Measurements from ENCODE around the gene ZDHHC4. TPM values are rescaled to one million over a fixed set of nuclear protein-coding genes. Genes with fewer than 3 reads are reported as not detected.

Gene ZDHHC4
- total RNA-seq, 4 donors from 2014 or later, result 6.4 to 53.8 (median 26.1) TPM

GRCh38 chr7:6608794-6609193, 31.5 kb downstream of the ZDHHC4 start:
- Histone ChIP-seq H3K27me3 (peaks cover 5% of the 10 kb centered on the region), H3K36me3 (peaks cover 0 to 6% (median 0%) of the 10 kb centered on the region in 4 donors), H3K27ac (no peak overlapping the region), H3K9me3 (no peaks in the 10 kb centered on the region), H3K4me3 (no peak overlapping the region), H3K4me1 (no peaks in the 10 kb centered on the region)
- intact Hi-C loops (cut with DNase I; ENCODE audit: low total_unique reads) (no loop called here), in situ Hi-C loops (cut with MboI; ENCODE audit: low pct_ligation_motif_present in 1 of 4, low pct_unique_long_range_greater_than_20kb in 1 of 4, low sequenced_read_pairs in 3 of 4) (no loop called here)
- DNase-seq, result no peak
- TF ChIP-seq, protein P1, sequence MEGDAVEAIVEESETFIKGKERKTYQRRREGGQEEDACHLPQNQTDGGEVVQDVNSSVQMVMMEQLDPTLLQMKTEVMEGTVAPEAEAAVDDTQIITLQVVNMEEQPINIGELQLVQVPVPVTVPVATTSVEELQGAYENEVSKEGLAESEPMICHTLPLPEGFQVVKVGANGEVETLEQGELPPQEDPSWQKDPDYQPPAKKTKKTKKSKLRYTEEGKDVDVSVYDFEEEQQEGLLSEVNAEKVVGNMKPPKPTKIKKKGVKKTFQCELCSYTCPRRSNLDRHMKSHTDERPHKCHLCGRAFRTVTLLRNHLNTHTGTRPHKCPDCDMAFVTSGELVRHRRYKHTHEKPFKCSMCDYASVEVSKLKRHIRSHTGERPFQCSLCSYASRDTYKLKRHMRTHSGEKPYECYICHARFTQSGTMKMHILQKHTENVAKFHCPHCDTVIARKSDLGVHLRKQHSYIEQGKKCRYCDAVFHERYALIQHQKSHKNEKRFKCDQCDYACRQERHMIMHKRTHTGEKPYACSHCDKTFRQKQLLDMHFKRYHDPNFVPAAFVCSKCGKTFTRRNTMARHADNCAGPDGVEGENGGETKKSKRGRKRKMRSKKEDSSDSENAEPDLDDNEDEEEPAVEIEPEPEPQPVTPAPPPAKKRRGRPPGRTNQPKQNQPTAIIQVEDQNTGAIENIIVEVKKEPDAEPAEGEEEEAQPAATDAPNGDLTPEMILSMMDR (IDR thresholded peaks at IDR 0.05), result no peak
- TF ChIP-seq EP300 (IDR thresholded peaks at IDR 0.05; ENCODE audit: low read depth) (no peak), POLR2A (IDR thresholded peaks at IDR 0.05) (no peak), POLR2AphosphoS5 (IDR thresholded peaks at IDR 0.05) (no peak)
- WGBS, 2 donors (ENCODE audit: low coverage in 1 of 2), result 94 to 97% methylated on average over 10 to 12 of the region's 12 CpGs

- 71 to 73% methylated on average over 5 to 7 of the region's 7 CpGs for WGBS, 2 donors (ENCODE audit: low coverage in 1 of 2)
- Histone ChIP-seq H3K36me3 (no peaks in the 10 kb centered on the region), H3K27me3 (peaks cover 32% of the 10 kb centered on the region), H3K4me3 (no peak overlapping the region), H3K9me3 (no peaks in the 10 kb centered on the region), H3K4me1 (peaks cover 0 to 16% (median 7%) of the 10 kb centered on the region in 4 donors), H3K27ac (no peak overlapping the region)
- DNase-seq, result no peak
- intact Hi-C loops (cut with DNase I; ENCODE audit: low total_unique reads), result no loop called here
- TF ChIP-seq, protein P1 (IDR thresholded peaks at IDR 0.05), result no peak
- TF ChIP-seq POLR2AphosphoS5 (IDR thresholded peaks at IDR 0.05) (no peak), EP300 (IDR thresholded peaks at IDR 0.05; ENCODE audit: low read depth) (no peak), POLR2A (IDR thresholded peaks at IDR 0.05) (no peak)
- in situ Hi-C loops (cut with MboI; ENCODE audit: low pct_ligation_motif_present in 1 of 4, low pct_unique_long_range_greater_than_20kb in 1 of 4, low sequenced_read_pairs in 3 of 4), result no loop called here
These were observed 35.6 kb downstream of the ZDHHC4 start for GRCh38 chr7:6612819-6613218.

GRCh38 chr7:6613706-6614105, 36.5 kb downstream of the ZDHHC4 start:
- H3K4me1 ChIP-seq, result peaks cover 0 to 16% (median 7%) of the 10 kb centered on the region in 4 donors
- peaks cover 32% of the 10 kb centered on the region for H3K27me3 ChIP-seq
- 16% methylated on average over 2 of the region's 2 CpGs; no CpG with 5 or more reads in 1 of the 2 donors for WGBS, 2 donors (ENCODE audit: low coverage in 1 of 2)
- in situ Hi-C loops (cut with MboI; ENCODE audit: low pct_ligation_motif_present in 1 of 4, low pct_unique_long_range_greater_than_20kb in 1 of 4, low sequenced_read_pairs in 3 of 4), result no loop called here
- no peaks in the 10 kb centered on the region for H3K9me3 ChIP-seq
- TF ChIP-seq POLR2AphosphoS5 (IDR thresholded peaks at IDR 0.05) (no peak), POLR2A (IDR thresholded peaks at IDR 0.05) (no peak), EP300 (IDR thresholded peaks at IDR 0.05; ENCODE audit: low read depth) (no peak)
- TF ChIP-seq, protein P1 (IDR thresholded peaks at IDR 0.05), result no peak
- H3K36me3 ChIP-seq, result no peaks in the 10 kb centered on the region
- no peak overlapping the region for H3K4me3 ChIP-seq
- intact Hi-C loops (cut with DNase I; ENCODE audit: low total_unique reads), result no loop called here
- no peak for DNase-seq
- H3K27ac ChIP-seq, result no peak overlapping the region

DNA sequence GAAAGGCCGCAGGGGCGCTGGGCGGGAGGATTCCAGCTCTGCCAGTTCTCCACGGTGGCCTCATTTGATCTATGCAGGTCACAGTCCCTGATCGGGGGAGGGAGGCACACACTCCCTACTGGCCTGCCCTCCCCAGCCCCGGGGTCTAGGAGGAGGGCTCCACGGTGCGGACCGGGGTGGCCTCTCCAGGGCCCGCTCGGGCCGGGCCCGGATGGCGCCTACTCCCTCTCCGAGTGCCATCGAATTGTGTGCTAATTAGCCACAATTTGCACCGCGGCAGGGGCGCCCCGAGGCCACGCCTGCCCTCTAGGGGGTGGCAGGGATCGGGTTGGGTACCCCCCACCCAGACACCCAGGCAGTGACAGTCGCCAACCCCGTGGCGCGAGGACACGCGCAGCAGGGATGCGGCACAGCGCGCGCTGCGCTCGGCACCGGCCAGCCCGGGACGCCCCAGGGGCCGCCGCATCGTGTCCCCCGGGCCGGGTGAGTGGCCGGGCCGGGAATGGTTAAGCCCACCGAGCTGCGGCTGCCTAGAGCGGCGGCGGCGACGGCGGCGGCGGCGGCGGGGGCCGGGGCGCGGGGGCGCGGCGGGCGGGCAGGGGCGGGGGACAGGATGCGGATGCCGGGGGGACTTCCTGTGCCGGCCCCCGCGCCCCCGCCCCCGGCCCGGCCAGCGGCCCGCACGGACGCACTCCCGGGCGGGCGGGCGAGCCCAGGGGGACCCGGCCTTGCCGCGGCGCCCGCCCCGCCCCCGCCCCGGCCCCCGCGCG, 37.9 kb downstream of the ZDHHC4 start, which contains the start of gene ZNF853:
Gene ZNF853, plus strand, starts transcription at position 658 of the 770 bp plus-strand sequence. CDS start 565 bp downstream, outside the sequence.
- intact Hi-C loops (cut with DNase I; ENCODE audit: low total_unique reads), result no loop called here
- Histone ChIP-seq H3K4me3 (peak within 1 kb of the TSS; percentile 56 to 86 (median 66)), H3K27me3 (peaks cover 32% of the 10 kb centered on the region), H3K27ac (peak within 1 kb of the TSS in 2 of 4 donors; percentile 39 to 72), H3K36me3 (no peaks in the 10 kb centered on the region), H3K9me3 (no peaks in the 10 kb centered on the region), H3K4me1 (peaks cover 0 to 26% (median 7%) of the 10 kb centered on the region in 4 donors)
- TF ChIP-seq EP300 (IDR thresholded peaks at IDR 0.05; ENCODE audit: low read depth), result no peak
- no peak for TF ChIP-seq POLR2A (IDR thresholded peaks at IDR 0.05)
- TF ChIP-seq, protein P1 (IDR thresholded peaks at IDR 0.05), result no peak
- no peak for TF ChIP-seq POLR2AphosphoS5 (IDR thresholded peaks at IDR 0.05)
- DNase-seq, result no peak
- in situ Hi-C loops (cut with MboI; ENCODE audit: low pct_ligation_motif_present in 1 of 4, low pct_unique_long_range_greater_than_20kb in 1 of 4, low sequenced_read_pairs in 3 of 4), result no loop called here
- 5% methylated on average over 26 of the region's 91 CpGs; no CpG with 5 or more reads in 1 of the 2 donors for WGBS, 2 donors (ENCODE audit: low coverage in 1 of 2)

Data from transverse colon (tissue), 4 donors.